Measurements from ENCODE around the gene LAMA3.

DNA sequence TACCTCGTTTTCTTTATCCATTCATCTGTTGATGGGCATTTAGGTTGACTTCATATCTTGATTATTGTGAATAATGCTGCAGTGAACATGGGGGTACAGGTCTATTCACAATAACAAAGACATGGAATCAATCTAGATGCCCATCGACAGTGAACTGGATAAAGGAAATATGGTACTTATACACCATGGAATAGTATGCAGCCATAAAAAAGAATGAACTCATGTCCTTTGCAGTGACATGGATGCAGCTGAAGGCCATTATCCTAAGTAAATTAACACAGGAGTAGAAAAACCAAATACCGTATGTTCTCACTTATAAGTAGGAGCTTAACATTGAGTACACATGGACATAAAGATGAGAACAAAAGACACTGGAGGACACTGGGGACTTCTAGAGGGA lies 111.6 kb downstream of the LAMA3 start:
- TF ChIP-seq, protein P1, sequence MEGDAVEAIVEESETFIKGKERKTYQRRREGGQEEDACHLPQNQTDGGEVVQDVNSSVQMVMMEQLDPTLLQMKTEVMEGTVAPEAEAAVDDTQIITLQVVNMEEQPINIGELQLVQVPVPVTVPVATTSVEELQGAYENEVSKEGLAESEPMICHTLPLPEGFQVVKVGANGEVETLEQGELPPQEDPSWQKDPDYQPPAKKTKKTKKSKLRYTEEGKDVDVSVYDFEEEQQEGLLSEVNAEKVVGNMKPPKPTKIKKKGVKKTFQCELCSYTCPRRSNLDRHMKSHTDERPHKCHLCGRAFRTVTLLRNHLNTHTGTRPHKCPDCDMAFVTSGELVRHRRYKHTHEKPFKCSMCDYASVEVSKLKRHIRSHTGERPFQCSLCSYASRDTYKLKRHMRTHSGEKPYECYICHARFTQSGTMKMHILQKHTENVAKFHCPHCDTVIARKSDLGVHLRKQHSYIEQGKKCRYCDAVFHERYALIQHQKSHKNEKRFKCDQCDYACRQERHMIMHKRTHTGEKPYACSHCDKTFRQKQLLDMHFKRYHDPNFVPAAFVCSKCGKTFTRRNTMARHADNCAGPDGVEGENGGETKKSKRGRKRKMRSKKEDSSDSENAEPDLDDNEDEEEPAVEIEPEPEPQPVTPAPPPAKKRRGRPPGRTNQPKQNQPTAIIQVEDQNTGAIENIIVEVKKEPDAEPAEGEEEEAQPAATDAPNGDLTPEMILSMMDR (IDR thresholded peaks at IDR 0.05) = no peak
- TF ChIP-seq POLR2AphosphoS5 (IDR thresholded peaks at IDR 0.05) = no peak
